Cardiac fibroblast (primary cell): ENCODE measurements around the gene CADM4.
"Not testable (repeated sequence)": the region's sequence is repeated elsewhere in the genome, so short reads cannot be mapped to it uniquely, and the experiment has no call there.

Experiments used
- DNase-seq, 2 donors: peaks; one replicate each; pipeline versions ENCODE4 v3.0.0 to v3.0.0-alpha.2; 2010; ENCODE audit warnings: low read depth in 2 of 2
- H3K4me3 ChIP-seq, 2 donors: replicated peaks in 1 of 2; 1 replicate in 1 of 2; 2 replicates in 1 of 2; pipeline ENCODE4 v1.5.1; 2011; ENCODE audit warnings: low read depth in 2 of 2, low read length in 2 of 2, mild to moderate bottlenecking in 2 of 2, moderate library complexity in 1 of 2
- CTCF ChIP-seq: IDR thresholded peaks from one replicate; pipeline ENCODE4 v1.5.1; 2011; ENCODE audit warnings: low read depth, mild to moderate bottlenecking, low read length, inconsistent platforms

The CADM4 gene

GRCh38 chr19:43641333-43641732, 1.7 kb upstream of the CADM4 start:
- DNase-seq = no peak
- no peak overlapping the region for H3K4me3 ChIP-seq
- TF ChIP-seq CTCF = no peak

- DNase-seq = no peak
- no peak for TF ChIP-seq CTCF
- peak overlapping the region; percentile 50 to 55 for H3K4me3 ChIP-seq
These were observed 741 bp upstream of the CADM4 start for GRCh38 chr19:43640424-43640757.

GRCh38 chr19:43638995-43639518, 593 bp downstream of the CADM4 start:
- DNase-seq = no peak
- no peak for TF ChIP-seq CTCF
- H3K4me3 ChIP-seq = no peak overlapping the region

GRCh38 chr19:43638214-43638994, 1.2 kb downstream of the CADM4 start:
- H3K4me3 ChIP-seq = no peak overlapping the region
- no peak for TF ChIP-seq CTCF
- DNase-seq = no peak

GRCh38 chr19:43636121-43636683, 3.4 kb downstream of the CADM4 start:
- no peak for TF ChIP-seq CTCF
- DNase-seq = no peak
- no peak overlapping the region for H3K4me3 ChIP-seq

GRCh38 chr19:43635561-43635940, 4.1 kb downstream of the CADM4 start:
- H3K4me3 ChIP-seq, DNase-seq: not testable (repeated sequence)

- peak; percentile 29 to 61 for DNase-seq
- no peak overlapping the region for H3K4me3 ChIP-seq
These were observed 4.6 kb downstream of the CADM4 start for GRCh38 chr19:43634872-43635560.

More at GRCh38 chr19:43634872-43635560, 4.6 kb downstream of the CADM4 start:
- TF ChIP-seq CTCF = no peak
